22Rv1 (cell line): ENCODE measurements around the gene PTX4.

Experiments
- H3K27ac ChIP-seq: fragments of 450-650 bp; 2 replicates; pipeline ENCODE4 v1.5.1; 2017
- CTCF ChIP-seq: fragments of 450-650 bp; IDR thresholded peaks from 2 replicates; pipeline ENCODE4 v1.5.1; 2017; ENCODE audit warnings: mild to moderate bottlenecking
- ZFX ChIP-seq: fragments of 450-650 bp; IDR thresholded peaks from 2 replicates; pipeline ENCODE4 v1.6.1; 2017; ENCODE audit warnings: antibody characterized with exemption, borderline replicate concordance

Gene PTX4

GRCh38 chr16:1510272-1510671, 21.5 kb upstream of the PTX4 start:
- no peak overlapping the region for H3K27ac ChIP-seq
- TF ChIP-seq ZFX (no peak), CTCF (no peak)

GRCh38 chr16:1509307-1510221, 20.8 kb upstream of the PTX4 start:
- no peak for TF ChIP-seq CTCF
- TF ChIP-seq ZFX, result no peak
- no peak overlapping the region for H3K27ac ChIP-seq

- H3K27ac ChIP-seq, result no peak overlapping the region
- TF ChIP-seq CTCF, result no peak
- no peak for TF ChIP-seq ZFX
Observed at GRCh38 chr16:1508494-1509187, 19.9 kb upstream of the PTX4 start.

GRCh38 chr16:1506494-1507213, 17.9 kb upstream of the PTX4 start:
- H3K27ac ChIP-seq, result no peak overlapping the region
- TF ChIP-seq ZFX (no peak), CTCF (no peak)

- TF ChIP-seq CTCF (no peak), ZFX (no peak)
- H3K27ac ChIP-seq, result no peak overlapping the region
Observed at GRCh38 chr16:1505912-1506311, 17.2 kb upstream of the PTX4 start.

GRCh38 chr16:1505073-1505844, 16.5 kb upstream of the PTX4 start:
- H3K27ac ChIP-seq, result no peak overlapping the region
- TF ChIP-seq CTCF, result no peak
- no peak for TF ChIP-seq ZFX
